ENCODE results near the gene RXFP4.

- TF ChIP-seq CTCF (conservative IDR thresholded peaks at IDR 0.05) = no peak
- TF ChIP-seq EZH2 (IDR thresholded peaks at IDR 0.05; ENCODE audit: low read depth) = no peak
These were observed 27.9 kb downstream of the RXFP4 start for GRCh38 chr1:155969377-155969791.
